GM12878 (cell line): ENCODE measurements around the gene CLEC2L. TPM values are rescaled to one million over a fixed set of nuclear protein-coding genes. Genes with fewer than 3 reads are reported as not detected.

Experiments used
- ATAC-seq: fragments of 200-7000 bp; cut with Tn5 transposase; 3 replicates; pipeline ENCODE4 v1.9.1; 2020; ENCODE audit warnings: mild to moderate bottlenecking, moderate library complexity
- BruUV-seq: library from RNA; stranded (reverse); fragments of 400-500 nt; replicated peaks from 2 replicates; lab custom pipeline; 2021; lab: Mats Ljungman, UMichigan
- CTCF ChIA-PET: fragments of 300-600 bp; sonication (Branson Sonifier 250); formaldehyde crosslinking; extraction: SDS; loops from one replicate; lab custom pipeline; 2021; ENCODE audit warnings: inconsistent platforms; lab: Yijun Ruan, JAX
- POLR2A ChIA-PET: fragments of 350-600 bp; formaldehyde crosslinking; extraction: SDS; loops from one replicate; lab custom pipeline; 2021; ENCODE audit warnings: inconsistent platforms; lab: Charles Lee
- RAD21 ChIA-PET: fragments of 300-600 bp; sonication (Branson Sonifier 250); formaldehyde crosslinking; loops from one replicate; lab custom pipeline; 2023; ENCODE audit warnings: antibody characterized with exemption; ENCODE audit not compliant: unreplicated experiment; lab: Charles Lee
- SMC1A ChIA-PET: fragments of 300-600 bp; sonication (Branson Sonifier 250); formaldehyde crosslinking; loops from one replicate; lab custom pipeline; 2023; ENCODE audit not compliant: unreplicated experiment, uncharacterized antibody; lab: Charles Lee
- DNase-seq: peaks from one replicate; pipeline ENCODE4 v3.0.0-alpha.2; 2011; ENCODE audit warnings: low read depth, low spot score
- FAIRE-seq: peaks from 3 replicates; lab custom pipeline; 2011; peaks lifted over from hg19 to GRCh38; lab: Jason Lieb, UNC
- H2AFZ ChIP-seq: 2 replicates; pipeline ENCODE4 v1.6.0; 2011; ENCODE audit warnings: low read depth, low read length, control low read depth; ENCODE audit not compliant: control insufficient read depth
- H3K27ac ChIP-seq: 2 replicates; pipeline ENCODE4 v1.5.1; 2011; ENCODE audit warnings: control low read depth; ENCODE audit not compliant: control insufficient read depth, insufficient read depth
- H3K27me3 ChIP-seq, 2 experiments: replicated peaks in 1 of 2; 2 replicates each; pipeline versions ENCODE4 v1.6.0 to v1.6.1; 2011; ENCODE audit warnings: low read length in 1 of 2; ENCODE audit not compliant: control insufficient read depth in 2 of 2, insufficient read depth in 2 of 2
- H3K36me3 ChIP-seq, 2 experiments: 2 replicates each; pipeline ENCODE4 v1.5.1; 2011; ENCODE audit warnings: low read length in 1 of 2; ENCODE audit not compliant: control insufficient read depth in 2 of 2, insufficient read depth in 2 of 2
- H3K4me1 ChIP-seq: 2 replicates; pipeline ENCODE4 v1.6.1; 2011; ENCODE audit warnings: mild to moderate bottlenecking, low read length, moderate library complexity, mixed read lengths; ENCODE audit not compliant: control insufficient read depth, insufficient read depth
- H3K4me2 ChIP-seq: 2 replicates; pipeline ENCODE4 v1.6.0; 2011; ENCODE audit warnings: control low read depth; ENCODE audit not compliant: control insufficient read depth, insufficient read depth
- H3K4me3 ChIP-seq: fragments of 200-600 bp; sonication (generic); 2 replicates; pipeline ENCODE4 v1.5.1; 2016
- H3K79me2 ChIP-seq: 2 replicates; pipeline ENCODE4 v1.6.0; 2011; ENCODE audit warnings: low read length; ENCODE audit not compliant: control insufficient read depth, insufficient read depth
- H3K9ac ChIP-seq: 2 replicates; pipeline ENCODE4 v1.8.0; 2011; ENCODE audit warnings: low read length, control low read depth, mixed read lengths; ENCODE audit not compliant: control insufficient read depth, insufficient read depth
- H3K9me3 ChIP-seq: replicated peaks from 3 replicates; pipeline ENCODE4 v1.5.1; 2011; ENCODE audit warnings: mild to moderate bottlenecking, low read length; ENCODE audit not compliant: control insufficient read depth, insufficient read depth
- H4K20me1 ChIP-seq: 2 replicates; pipeline ENCODE4 v1.6.0; 2011; ENCODE audit not compliant: control insufficient read depth, insufficient read depth
- BACH1 ChIP-seq: fragments of 450-650 bp; IDR thresholded peaks from 2 replicates; pipeline ENCODE4 v1.6.1; 2017; ENCODE audit warnings: mild to moderate bottlenecking, borderline replicate concordance
- BHLHE40 ChIP-seq, 2 experiments: fragments of 450-650 bp in 1 of 2; IDR thresholded peaks; 2 replicates each; pipeline ENCODE4 v1.6.1; 2011 to 2017; ENCODE audit warnings: low read depth in 2 of 2, borderline replicate concordance in 1 of 2, improper control_type of control experiment in 1 of 2, low read length in 1 of 2, mild to moderate bottlenecking in 1 of 2
- CBFB ChIP-seq: IDR thresholded peaks from 2 replicates; pipeline ENCODE4 v1.6.1; 2016; ENCODE audit warnings: antibody characterized with exemption, low read depth
- IKZF1 ChIP-seq: fragments of 450-650 bp; conservative IDR thresholded peaks from 2 replicates; pipeline ENCODE4 v1.6.1; 2017; ENCODE audit warnings: antibody characterized with exemption, mild to moderate bottlenecking
- POLR2A ChIP-seq: IDR thresholded peaks from 2 replicates; pipeline ENCODE4 v1.6.1; 2011; ENCODE audit warnings: low read depth, mild to moderate bottlenecking, low read length
- PRDM15 ChIP-seq: fragments of 450-650 bp; formaldehyde crosslinking; IDR thresholded peaks from 2 replicates; pipeline ENCODE4 v1.4.0; 2020; ENCODE audit warnings: mild to moderate bottlenecking, moderate library complexity
- USF2 ChIP-seq: IDR thresholded peaks from 2 replicates; pipeline ENCODE4 v1.6.1; 2011; ENCODE audit warnings: low read depth, low read length, improper control_type of control experiment, borderline replicate concordance
- ZBED1 ChIP-seq: IDR thresholded peaks from 2 replicates; pipeline ENCODE4 v1.6.1; 2016; ENCODE audit warnings: borderline replicate concordance
- WGBS: methylation state at CpG from one replicate; pipeline ENCODE4 v1.1.6; 2016; ENCODE audit warnings: low lambda C conversion rate; ENCODE audit not compliant: insufficient replicate concordance, insufficient coverage; ENCODE audit errors: missing lambda C conversion rate; 5-methylcytosine and 5-hydroxymethylcytosine counted together
- in situ Hi-C: fragments of 300-500 bp; cut with MboI; formaldehyde crosslinking; loops from 9 replicates; pipeline ENCODE4 v1.14.3; 2018; ENCODE audit warnings: mixed read lengths
- intact Hi-C: fragments of 100-400 bp; cut with micrococcal nuclease; formaldehyde crosslinking; loops from one replicate; pipeline ENCODE4 v1.14.2; 2022; ENCODE audit not compliant: unreplicated experiment
- polyA plus RNA-seq, 11 experiments: library from polyadenylated mRNA; depleted of rRNA in 4 of 11; unstranded in 6 of 11; stranded (reverse) in 5 of 11; fragments of >200 nt; fragmentation: Nextera tagmentation in 4 of 11; fragmentation: Illumina TruSeq in 1 of 11; extraction: Ambion mirVana in 4 of 11; extraction: Trizol in 1 of 11; gene quantifications; 1 replicate in 1 of 11; 2 replicates in 10 of 11; pipeline versions ENCODE4 v1.2.1 to v1.2.3, GENCODE V29; 2011 to 2016; ENCODE audit warnings: inconsistent platforms in 2 of 11, missing spikeins in 2 of 11, low read depth in 1 of 11
- total RNA-seq, 4 experiments: library from RNA; depleted of rRNA in 3 of 4; stranded (reverse); fragments of >200 nt in 3 of 4; fragmentation: Illumina TruSeq in 1 of 4; extraction: Trizol in 1 of 4; gene quantifications; 2 replicates each; pipeline versions ENCODE4 v1.2.1 to v1.2.3, GENCODE V29; 2013 to 2021

The CLEC2L gene
- total and polyA plus RNA-seq, 10 of the 15 experiments (the other 5 are each of a cell fraction or from before 2014, with no cell fraction given), result not detected

- Histone ChIP-seq H3K9ac (no peak overlapping the region), H2AFZ (no peak overlapping the region), H3K4me3 (no peak overlapping the region), H4K20me1 (no peaks in the 10 kb centered on the region), H3K79me2 (no peaks in the 10 kb centered on the region), H3K27me3 (no peaks in the 10 kb centered on the region), H3K4me2 (no peak overlapping the region), H3K36me3 (no peaks in the 10 kb centered on the region), H3K9me3 (no peaks in the 10 kb centered on the region; the same call in 2 of the 3 replicates), H3K27ac (no peak overlapping the region), H3K4me1 (no peaks in the 10 kb centered on the region)
- ATAC-seq, result no peak
- intact Hi-C loops, result no loop called here
- TF ChIP-seq PRDM15, result no peak
- no peak for TF ChIP-seq IKZF1
- TF ChIP-seq BHLHE40 (IDR thresholded peaks at IDR 0.05; ENCODE audit: borderline replicate concordance in 1 of 2, low read depth in 2 of 2, low read length in 1 of 2), result no peak
- TF ChIP-seq BACH1, result no peak
- TF ChIP-seq POLR2A, result 0 out of 2 replicates have a peak, but pooled peaks have one; percentile 37
- TF ChIP-seq CBFB, result no peak
- no peak for TF ChIP-seq USF2
- TF ChIP-seq ZBED1, result no peak
- ChIA-PET RAD21 (no interaction called here), POLR2A (no interaction called here), CTCF (no interaction called here), SMC1A (no interaction called here)
- no peak for DNase-seq
- 93% methylated on average over 11 of the region's 11 CpGs for WGBS
- in situ Hi-C loops, result no loop called here
- no TSS peak for BruUV-seq
- no peak for FAIRE-seq
Observed at GRCh38 chr7:139560678-139561077, 37.2 kb downstream of the CLEC2L start.
